OCI-LY3 (cell line): ENCODE measurements around the gene ERBB4.

ENCODE experiments used
- H2AFZ ChIP-seq: fragments of 200-600, 300-600 bp; shearing (Covaris generic); 2 replicates; pipeline ENCODE4 v1.6.0; 2014; ENCODE audit warnings: antibody characterized with exemption, low read depth, low read length
- H3K27ac ChIP-seq: fragments of 200-600, 300-600 bp; sonication (generic); 2 replicates; pipeline ENCODE4 v1.5.1; 2014; ENCODE audit warnings: mild to moderate bottlenecking, low read length, moderate library complexity, mixed read lengths
- H3K27me3 ChIP-seq: fragments of 200-600, 300-600 bp; sonication (generic); 2 replicates; pipeline ENCODE4 v1.6.1; 2014; ENCODE audit warnings: low read depth, low read length, mixed read lengths
- H3K36me3 ChIP-seq: fragments of 200-600, 300-600 bp; sonication (generic); replicated peaks from 2 replicates; pipeline ENCODE3; 2014; ENCODE audit warnings: low read depth, low read length, mixed read lengths
- H3K4me1 ChIP-seq: fragments of 300-600, 200-600 bp; sonication (generic); 2 replicates; pipeline ENCODE4 v1.6.1; 2014; ENCODE audit warnings: low read length, mixed read lengths
- H3K4me2 ChIP-seq: fragments of 200-600, 300-600 bp; sonication (generic); 2 replicates; pipeline ENCODE4 v1.6.1; 2014; ENCODE audit warnings: low read length, mixed read lengths
- H3K4me3 ChIP-seq: fragments of 300-600, 200-600 bp; sonication (generic); 2 replicates; pipeline ENCODE4 v1.5.1; 2014; ENCODE audit warnings: antibody characterized with exemption, mild to moderate bottlenecking, low read length, moderate library complexity
- H3K79me2 ChIP-seq: fragments of 300-600, 200-600 bp; shearing (Covaris generic); 2 replicates; pipeline ENCODE4 v1.6.1; 2014; ENCODE audit warnings: mild to moderate bottlenecking, low read length, mixed read lengths
- H3K9ac ChIP-seq: fragments of 300-600, 200-600 bp; shearing (Covaris generic); 2 replicates; pipeline ENCODE4 v1.6.0; 2014; ENCODE audit warnings: mild to moderate bottlenecking, low read length, moderate library complexity
- H3K9me3 ChIP-seq: fragments of 200-600, 300-600 bp; shearing (Covaris generic); 2 replicates; pipeline ENCODE4 v1.6.1; 2014; ENCODE audit warnings: low read length, mixed read lengths; ENCODE audit not compliant: insufficient read depth
- H4K20me1 ChIP-seq: fragments of 200-600, 300-600 bp; sonication (generic); 2 replicates; pipeline ENCODE4 v1.6.1; 2016; ENCODE audit warnings: low read length, mixed read lengths; ENCODE audit not compliant: insufficient read depth
- EZH2phosphoT487 ChIP-seq: fragments of 200-600 bp; shearing (Covaris generic); IDR thresholded peaks from 2 replicates; pipeline ENCODE4 v1.6.1; 2018; ENCODE audit warnings: antibody characterized with exemption, mixed run types, low read depth
- TF ChIP-seq, protein P1 (sequence below): fragments of 200-600, 300-600 bp; sonication (generic); IDR thresholded peaks from 2 replicates; pipeline ENCODE4 v1.5.1; 2014; ENCODE audit warnings: antibody characterized with exemption, low read length, low read depth

Gene ERBB4

DNA sequence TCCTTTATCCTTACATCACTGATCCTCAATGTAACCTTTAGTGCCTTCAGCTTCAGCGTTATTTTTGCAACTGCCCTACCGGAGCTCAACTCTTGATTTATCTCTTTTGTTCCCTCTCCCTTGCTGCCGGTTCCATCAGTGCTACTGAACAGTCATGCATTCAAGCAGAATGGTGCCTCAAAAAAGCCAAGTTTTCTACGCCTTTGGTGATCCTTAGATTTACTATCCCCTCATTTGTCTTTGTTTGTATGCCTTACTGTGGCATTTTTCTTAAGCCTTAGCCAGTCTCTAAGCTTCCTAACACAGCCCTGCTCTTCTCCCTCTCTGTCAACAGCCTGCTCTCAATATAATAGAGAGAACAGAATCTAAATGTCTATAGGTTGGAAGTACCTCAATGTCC lies 1134.5 kb downstream of the ERBB4 start:
- H2AFZ ChIP-seq: no peak overlapping the region
- no peaks in the 10 kb centered on the region for H3K4me1 ChIP-seq

DNA sequence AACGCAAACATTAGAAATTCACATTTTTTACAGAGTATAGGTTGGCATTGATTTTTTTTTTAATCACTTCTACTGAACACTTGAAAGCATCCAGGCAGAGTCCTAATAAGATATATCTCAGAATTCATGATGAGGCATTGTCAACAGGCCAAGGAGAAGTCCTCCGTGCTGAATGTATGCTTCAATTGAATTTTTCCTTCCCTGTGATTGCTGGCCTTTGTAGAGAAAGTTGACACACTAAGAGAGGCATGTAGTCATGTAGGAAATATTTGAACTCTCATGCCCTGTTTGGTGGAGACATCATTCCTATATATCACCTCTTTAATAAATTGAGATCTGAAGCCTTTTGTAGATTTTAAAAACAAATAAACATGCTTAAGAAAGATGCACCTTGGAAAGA lies 1137.3 kb downstream of the ERBB4 start:
- Histone ChIP-seq H3K27me3 (no peaks in the 10 kb centered on the region), H3K4me1 (no peaks in the 10 kb centered on the region), H4K20me1 (no peaks in the 10 kb centered on the region), H3K9me3 (no peaks in the 10 kb centered on the region), H3K9ac (no peak overlapping the region), H3K4me2 (no peak overlapping the region), H3K79me2 (no peaks in the 10 kb centered on the region), H2AFZ (no peak overlapping the region), H3K36me3 (no peaks in the 10 kb centered on the region), H3K27ac (no peak overlapping the region), H3K4me3 (no peak overlapping the region)
- TF ChIP-seq, protein P1, sequence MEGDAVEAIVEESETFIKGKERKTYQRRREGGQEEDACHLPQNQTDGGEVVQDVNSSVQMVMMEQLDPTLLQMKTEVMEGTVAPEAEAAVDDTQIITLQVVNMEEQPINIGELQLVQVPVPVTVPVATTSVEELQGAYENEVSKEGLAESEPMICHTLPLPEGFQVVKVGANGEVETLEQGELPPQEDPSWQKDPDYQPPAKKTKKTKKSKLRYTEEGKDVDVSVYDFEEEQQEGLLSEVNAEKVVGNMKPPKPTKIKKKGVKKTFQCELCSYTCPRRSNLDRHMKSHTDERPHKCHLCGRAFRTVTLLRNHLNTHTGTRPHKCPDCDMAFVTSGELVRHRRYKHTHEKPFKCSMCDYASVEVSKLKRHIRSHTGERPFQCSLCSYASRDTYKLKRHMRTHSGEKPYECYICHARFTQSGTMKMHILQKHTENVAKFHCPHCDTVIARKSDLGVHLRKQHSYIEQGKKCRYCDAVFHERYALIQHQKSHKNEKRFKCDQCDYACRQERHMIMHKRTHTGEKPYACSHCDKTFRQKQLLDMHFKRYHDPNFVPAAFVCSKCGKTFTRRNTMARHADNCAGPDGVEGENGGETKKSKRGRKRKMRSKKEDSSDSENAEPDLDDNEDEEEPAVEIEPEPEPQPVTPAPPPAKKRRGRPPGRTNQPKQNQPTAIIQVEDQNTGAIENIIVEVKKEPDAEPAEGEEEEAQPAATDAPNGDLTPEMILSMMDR: no peak
- TF ChIP-seq EZH2phosphoT487: no peak

More for the DNA sequence above, 1134.5 kb downstream of the ERBB4 start:
- Histone ChIP-seq H3K4me2 (no peak overlapping the region), H3K9ac (no peak overlapping the region), H3K9me3 (no peaks in the 10 kb centered on the region), H3K36me3 (no peaks in the 10 kb centered on the region), H3K4me3 (no peak overlapping the region), H3K27ac (no peak overlapping the region), H3K27me3 (no peaks in the 10 kb centered on the region), H4K20me1 (no peaks in the 10 kb centered on the region), H3K79me2 (no peaks in the 10 kb centered on the region)
- TF ChIP-seq, protein P1: no peak
- no peak for TF ChIP-seq EZH2phosphoT487

DNA sequence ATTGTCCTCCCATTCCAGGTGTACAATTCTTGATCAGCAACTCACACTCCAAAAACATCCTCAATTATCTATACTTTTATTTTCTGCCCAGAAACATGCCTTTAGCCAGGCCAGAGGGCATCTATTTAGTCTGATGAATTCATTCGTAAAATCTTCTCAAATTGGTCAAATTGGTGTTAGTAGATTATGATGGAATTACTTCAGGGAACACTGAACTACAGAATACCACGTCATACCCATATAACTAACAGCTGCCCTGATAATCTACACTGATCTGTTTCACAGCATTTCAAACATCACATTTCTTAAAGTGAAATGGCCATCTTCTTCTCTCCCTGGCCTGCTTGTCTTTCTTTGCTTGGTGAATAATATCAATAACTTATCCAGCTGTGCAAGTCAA lies 1140.8 kb downstream of the ERBB4 start:
- H3K27ac ChIP-seq: no peak overlapping the region
- H4K20me1 ChIP-seq: no peaks in the 10 kb centered on the region
- H3K9ac ChIP-seq: no peak overlapping the region
- H3K4me1 ChIP-seq: peaks cover 19% of the 10 kb centered on the region
- TF ChIP-seq, protein P1: no peak
- TF ChIP-seq EZH2phosphoT487: no peak
- H3K36me3 ChIP-seq: no peaks in the 10 kb centered on the region
- H3K4me2 ChIP-seq: no peak overlapping the region
- H3K27me3 ChIP-seq: no peaks in the 10 kb centered on the region
- no peak overlapping the region for H3K4me3 ChIP-seq
- no peak overlapping the region for H2AFZ ChIP-seq
- H3K9me3 ChIP-seq: no peaks in the 10 kb centered on the region
- no peaks in the 10 kb centered on the region for H3K79me2 ChIP-seq

DNA sequence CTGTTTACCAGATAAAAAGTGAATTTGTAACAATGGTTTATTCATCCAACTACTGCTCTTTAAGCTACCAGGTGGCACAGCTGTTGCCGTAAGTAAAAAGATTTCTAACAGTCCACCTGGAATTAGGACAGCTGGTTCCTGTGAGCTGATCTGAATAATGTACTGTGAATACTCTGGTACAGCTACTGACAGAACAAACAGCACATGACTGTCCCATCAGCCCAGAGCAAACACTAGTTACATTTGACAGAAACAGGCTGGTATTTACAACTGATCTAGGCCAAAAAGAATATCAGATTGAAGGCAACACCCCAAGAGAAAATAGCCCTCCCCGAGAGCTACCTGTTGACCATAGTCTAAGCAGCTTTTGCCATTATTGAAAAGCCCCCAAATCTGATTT lies 1141.8 kb downstream of the ERBB4 start:
- H2AFZ ChIP-seq: no peak overlapping the region
- no peak overlapping the region for H3K4me2 ChIP-seq
- H3K79me2 ChIP-seq: no peaks in the 10 kb centered on the region
- no peak overlapping the region for H3K4me3 ChIP-seq
- peaks cover 19% of the 10 kb centered on the region for H3K4me1 ChIP-seq
- TF ChIP-seq EZH2phosphoT487: no peak
- TF ChIP-seq, protein P1: no peak
- no peak overlapping the region for H3K27ac ChIP-seq
- no peaks in the 10 kb centered on the region for H4K20me1 ChIP-seq
- no peak overlapping the region for H3K9ac ChIP-seq
- no peaks in the 10 kb centered on the region for H3K36me3 ChIP-seq
- H3K9me3 ChIP-seq: no peaks in the 10 kb centered on the region
- no peaks in the 10 kb centered on the region for H3K27me3 ChIP-seq
